Measurements from ENCODE around the gene TMEM25. TPM values are rescaled to one million over a fixed set of nuclear protein-coding genes. Genes with fewer than 3 reads are reported as not detected.
"Not testable (repeated sequence)": the region's sequence is repeated elsewhere in the genome, so short reads cannot be mapped to it uniquely, and the experiment has no call there.

The TMEM25 gene
- 7.5 TPM for polyA plus RNA-seq (2013, experiment 1 of 2; ENCODE audit: insufficient read length)
- polyA plus RNA-seq (2013, experiment 2 of 2; ENCODE audit: insufficient read length): 8.9 TPM

- DNase-seq: peak; percentile 41
Measured at GRCh38 chr11:118530683-118531596, at the start of gene TMEM25. TMEM25 (plus strand) TSS chr11:118531192; CDS start chr11:118531802, 610 bp downstream.

- not testable (repeated sequence) for DNase-seq
Measured at GRCh38 chr11:118481238-118481637, 49.8 kb upstream of the TMEM25 start.

DNA sequence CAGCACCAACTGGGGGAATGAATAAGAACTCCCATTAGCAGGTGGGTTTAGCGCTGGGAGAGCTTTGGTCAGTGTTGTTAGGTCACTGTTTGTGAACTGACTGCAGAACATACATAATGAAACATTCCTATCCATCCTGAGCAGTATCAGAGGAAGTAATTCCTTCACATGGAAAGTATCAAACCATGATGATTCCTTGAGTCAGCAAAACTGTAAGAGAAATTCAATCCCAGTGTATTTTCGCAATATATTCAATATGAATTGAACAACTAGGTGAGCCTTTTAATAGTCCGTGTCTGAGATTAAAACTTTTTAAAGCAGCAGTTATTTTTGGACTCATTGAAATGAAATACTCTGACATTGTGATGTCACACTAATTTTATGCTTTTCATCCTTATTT lies 46.6 kb upstream of the TMEM25 start:
- no peak for DNase-seq

GRCh38 chr11:118485273-118485672 lies 45.7 kb upstream of the TMEM25 start:
- no peak for DNase-seq

GRCh38 chr11:118488480-118489109 lies 42.4 kb upstream of the TMEM25 start:
- peak; percentile 68 for DNase-seq

- DNase-seq: no peak
Measured at GRCh38 chr11:118491041-118491440, 40.0 kb upstream of the TMEM25 start.

DNA sequence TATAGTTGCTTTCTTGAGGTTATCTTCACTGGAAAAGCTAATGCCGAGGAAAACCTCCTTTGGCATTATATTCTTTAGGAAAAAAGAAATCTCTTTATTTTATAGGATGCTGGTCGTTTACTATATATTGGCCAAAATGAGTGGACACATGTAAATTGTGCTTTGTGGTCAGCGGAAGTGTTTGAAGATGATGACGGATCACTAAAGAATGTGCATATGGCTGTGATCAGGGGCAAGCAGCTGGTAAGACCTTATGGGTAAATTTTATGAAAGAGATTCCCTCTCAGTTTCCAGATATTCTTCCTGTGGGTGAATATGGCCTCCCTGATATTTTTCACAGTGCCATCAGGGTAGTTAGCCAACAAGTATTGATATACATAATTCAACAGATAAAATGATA lies 33.2 kb upstream of the TMEM25 start:
- peak; percentile 72 for DNase-seq

DNA sequence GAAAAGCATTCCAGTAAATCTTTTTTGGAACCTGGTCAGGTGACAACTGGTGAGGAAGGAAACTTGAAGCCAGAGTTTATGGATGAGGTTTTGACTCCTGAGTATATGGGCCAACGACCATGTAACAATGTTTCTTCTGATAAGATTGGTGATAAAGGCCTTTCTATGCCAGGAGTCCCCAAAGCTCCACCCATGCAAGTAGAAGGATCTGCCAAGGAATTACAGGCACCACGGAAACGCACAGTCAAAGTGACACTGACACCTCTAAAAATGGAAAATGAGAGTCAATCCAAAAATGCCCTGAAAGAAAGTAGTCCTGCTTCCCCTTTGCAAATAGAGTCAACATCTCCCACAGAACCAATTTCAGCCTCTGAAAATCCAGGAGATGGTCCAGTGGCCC lies 27.8 kb upstream of the TMEM25 start:
- no peak for DNase-seq

- DNase-seq: no peak
Measured at GRCh38 chr11:118511601-118512000, 19.4 kb upstream of the TMEM25 start.

DNA sequence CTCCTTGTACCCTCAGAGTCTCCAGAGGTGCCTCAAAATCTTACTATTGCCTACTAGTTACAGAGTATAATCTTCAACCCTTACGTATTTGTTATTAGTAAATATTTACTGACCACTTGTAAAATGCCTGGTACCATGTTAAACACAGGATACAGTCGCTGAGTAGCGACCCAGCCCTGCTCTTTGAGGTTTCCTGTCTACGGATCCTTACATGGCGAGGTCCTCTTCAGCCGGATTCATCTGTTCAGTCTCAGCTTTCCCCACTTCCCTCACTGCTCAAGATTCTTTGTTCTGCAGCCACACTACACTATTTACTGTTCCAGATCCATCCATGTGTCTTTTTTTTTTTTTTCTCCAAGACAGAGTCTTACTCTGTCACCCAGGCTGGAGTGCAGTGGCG lies 16.9 kb upstream of the TMEM25 start:
- DNase-seq: no peak

GRCh38 chr11:118519549-118519948 lies 11.4 kb upstream of the TMEM25 start:
- no peak for DNase-seq

DNA sequence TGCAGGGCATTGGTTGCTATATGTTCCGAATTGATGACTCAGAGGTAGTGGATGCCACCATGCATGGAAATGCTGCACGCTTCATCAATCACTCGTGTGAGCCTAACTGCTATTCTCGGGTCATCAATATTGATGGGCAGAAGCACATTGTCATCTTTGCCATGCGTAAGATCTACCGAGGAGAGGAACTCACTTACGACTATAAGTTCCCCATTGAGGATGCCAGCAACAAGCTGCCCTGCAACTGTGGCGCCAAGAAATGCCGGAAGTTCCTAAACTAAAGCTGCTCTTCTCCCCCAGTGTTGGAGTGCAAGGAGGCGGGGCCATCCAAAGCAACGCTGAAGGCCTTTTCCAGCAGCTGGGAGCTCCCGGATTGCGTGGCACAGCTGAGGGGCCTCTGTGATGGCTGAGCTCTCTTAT lies 9.1 kb upstream of the TMEM25 start:
- no peak for DNase-seq

DNA sequence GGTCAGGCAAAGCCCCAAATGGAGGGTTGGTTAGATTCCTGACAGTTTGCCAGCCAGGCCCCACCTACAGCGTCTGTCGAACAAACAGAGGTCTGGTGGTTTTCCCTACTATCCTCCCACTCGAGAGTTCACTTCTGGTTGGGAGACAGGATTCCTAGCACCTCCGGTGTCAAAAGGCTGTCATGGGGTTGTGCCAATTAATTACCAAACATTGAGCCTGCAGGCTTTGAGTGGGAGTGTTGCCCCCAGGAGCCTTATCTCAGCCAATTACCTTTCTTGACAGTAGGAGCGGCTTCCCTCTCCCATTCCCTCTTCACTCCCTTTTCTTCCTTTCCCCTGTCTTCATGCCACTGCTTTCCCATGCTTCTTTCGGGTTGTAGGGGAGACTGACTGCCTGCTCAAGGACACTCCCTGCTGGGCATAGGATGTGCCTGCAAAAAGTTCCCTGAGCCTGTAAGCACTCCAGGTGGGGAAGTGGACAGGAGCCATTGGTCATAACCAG lies 8.4 kb upstream of the TMEM25 start:
- DNase-seq: peak; percentile 28

DNA sequence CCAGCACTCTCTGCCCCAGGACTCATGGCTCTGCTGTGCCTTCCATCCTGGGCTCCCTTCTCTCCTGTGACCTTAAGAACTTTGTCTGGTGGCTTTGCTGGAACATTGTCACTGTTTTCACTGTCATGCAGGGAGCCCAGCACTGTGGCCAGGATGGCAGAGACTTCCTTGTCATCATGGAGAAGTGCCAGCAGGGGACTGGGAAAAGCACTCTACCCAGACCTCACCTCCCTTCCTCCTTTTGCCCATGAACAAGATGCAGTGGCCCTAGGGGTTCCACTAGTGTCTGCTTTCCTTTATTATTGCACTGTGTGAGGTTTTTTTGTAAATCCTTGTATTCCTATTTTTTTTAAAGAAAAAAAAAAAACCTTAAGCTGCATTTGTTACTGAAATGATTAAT lies 6.6 kb upstream of the TMEM25 start:
- DNase-seq: no peak

DNA sequence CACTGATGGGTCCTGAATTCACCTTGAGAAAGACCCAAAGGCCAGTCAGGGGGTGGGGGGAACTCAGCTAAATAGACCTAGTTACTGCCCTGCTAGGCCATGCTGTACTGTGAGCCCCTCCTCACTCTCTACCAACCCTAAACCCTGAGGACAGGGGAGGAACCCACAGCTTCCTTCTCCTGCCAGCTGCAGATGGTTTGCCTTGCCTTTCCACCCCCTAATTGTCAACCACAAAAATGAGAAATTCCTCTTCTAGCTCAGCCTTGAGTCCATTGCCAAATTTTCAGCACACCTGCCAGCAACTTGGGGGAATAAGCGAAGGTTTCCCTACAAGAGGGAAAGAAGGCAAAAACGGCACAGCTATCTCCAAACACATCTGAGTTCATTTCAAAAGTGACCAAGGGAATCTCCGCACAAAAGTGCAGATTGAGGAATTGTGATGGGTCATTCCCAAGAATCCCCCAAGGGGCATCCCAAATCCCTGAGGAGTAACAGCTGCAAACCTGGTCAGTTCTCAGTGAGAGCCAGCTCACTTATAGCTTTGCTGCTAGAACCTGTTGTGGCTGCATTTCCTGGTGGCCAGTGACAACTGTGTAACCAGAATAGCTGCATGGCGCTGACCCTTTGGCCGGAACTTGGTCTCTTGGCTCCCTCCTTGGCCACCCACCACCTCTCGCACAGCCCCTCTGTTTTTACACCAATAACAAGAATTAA lies 6.1 kb upstream of the TMEM25 start:
- no peak for DNase-seq

DNA sequence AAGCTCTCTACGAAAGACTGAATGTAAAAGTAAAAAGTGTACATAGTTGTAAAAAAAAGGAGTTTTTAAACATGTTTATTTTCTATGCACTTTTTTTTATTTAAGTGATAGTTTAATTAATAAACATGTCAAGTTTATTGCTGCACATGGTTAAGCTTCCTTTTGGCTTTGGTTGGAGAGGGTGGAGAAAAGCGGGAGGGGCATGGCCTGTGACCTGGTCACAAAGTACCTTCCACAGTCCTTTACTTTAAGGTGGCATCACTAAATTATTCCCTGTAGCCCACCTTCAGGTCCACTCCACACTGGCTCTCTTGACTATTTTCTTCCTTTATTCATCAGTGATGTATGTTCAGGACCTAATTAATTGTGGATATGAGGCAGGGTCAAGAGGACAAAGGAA lies 4.3 kb upstream of the TMEM25 start:
- no peak for DNase-seq

GRCh38 chr11:118527109-118527508 lies 3.9 kb upstream of the TMEM25 start, which contains the start of gene TTC36:
TTC36 (plus strand) TSS chr11:118527474; CDS start chr11:118527495, 21 bp downstream.
- no peak for DNase-seq

DNA sequence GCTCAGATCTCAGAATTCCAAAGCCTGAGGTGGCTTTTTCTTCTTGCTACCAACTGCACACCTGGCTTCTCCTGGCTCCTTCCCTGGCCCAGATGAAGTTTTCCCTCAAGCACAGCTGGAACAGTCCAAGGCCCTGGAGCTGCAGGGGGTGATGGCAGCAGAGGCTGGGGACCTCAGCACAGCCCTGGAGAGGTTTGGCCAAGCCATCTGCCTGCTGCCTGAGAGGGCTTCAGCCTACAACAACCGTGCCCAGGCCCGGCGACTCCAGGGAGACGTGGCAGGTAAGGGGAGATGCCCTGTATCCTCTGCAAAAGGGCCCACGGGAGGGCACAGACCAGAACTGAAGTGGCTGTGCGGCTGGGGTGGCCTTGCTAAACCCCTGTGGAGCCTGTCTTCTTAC lies 2.5 kb upstream of the TMEM25 start:
- DNase-seq: no peak

DNA sequence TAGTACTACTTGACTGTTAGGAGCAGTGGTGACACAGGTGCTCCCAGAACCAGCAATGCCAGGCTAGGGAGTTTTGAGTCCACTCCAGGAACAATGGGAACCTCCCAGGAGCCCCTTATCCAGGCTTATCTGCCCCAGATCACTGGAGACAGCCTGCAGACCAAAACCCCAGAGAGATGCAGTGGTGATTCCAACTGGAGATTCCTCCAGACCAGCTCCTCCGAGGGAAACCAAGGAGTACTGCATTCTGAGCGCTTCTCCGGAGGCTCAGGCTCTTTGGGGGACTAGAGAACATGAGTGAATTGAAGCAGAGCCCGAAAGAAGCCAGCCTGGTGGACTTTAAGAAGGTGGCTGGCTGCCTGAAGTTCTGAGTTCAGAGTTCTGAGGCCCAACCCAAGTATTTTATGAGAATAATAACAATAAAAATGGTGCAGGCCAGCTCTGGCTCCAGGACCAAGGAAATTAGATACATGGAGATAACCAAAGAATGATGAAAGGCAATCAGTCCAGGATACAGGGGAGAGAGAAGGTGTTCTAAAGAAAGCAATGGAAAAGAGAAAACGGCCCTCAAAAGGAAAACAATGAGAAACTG lies 1.3 kb upstream of the TMEM25 start:
- no peak for DNase-seq

- no peak for DNase-seq
Measured at GRCh38 chr11:118530180-118530682, 761 bp upstream of the TMEM25 start.

DNA sequence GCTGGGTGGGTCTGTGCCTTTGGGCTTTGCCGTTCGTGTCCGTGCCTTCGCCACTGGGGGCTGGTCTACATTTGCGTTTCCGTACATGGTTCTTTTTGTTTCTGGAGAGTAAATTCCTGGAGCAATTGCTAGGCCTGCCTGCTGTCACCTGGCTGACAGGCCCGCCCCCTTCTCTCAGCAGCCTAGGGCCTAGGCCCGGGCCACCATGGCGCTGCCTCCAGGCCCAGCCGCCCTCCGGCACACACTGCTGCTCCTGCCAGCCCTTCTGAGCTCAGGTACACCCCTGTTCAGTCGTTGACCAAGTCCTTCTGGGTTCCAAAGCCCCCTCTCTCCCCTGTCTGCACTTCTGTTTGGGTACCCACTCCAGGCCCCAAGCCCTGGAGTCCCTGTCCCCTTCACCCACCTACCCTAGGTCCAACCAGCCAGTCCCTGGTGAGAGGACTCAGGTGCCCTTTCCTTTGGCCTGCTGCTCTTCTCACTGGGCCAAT lies 649 bp downstream of the TMEM25 start:
- DNase-seq: no peak

GRCh38 chr11:118532091-118532490 lies 1.1 kb downstream of the TMEM25 start:
- DNase-seq: no peak
